ENCODE measurements around the gene PLEKHN1. TPM values are rescaled to one million over a fixed set of nuclear protein-coding genes. Genes with fewer than 3 reads are reported as not detected.

Gene PLEKHN1
- polyA plus RNA-seq, 3 donors from 2014 or later: 0.14 to 2.2 (median 0.68) TPM

GRCh38 chr1:954927-955326 is 11.4 kb upstream of the PLEKHN1 start:
- Mint-ChIP-seq H3K9me3 (no peaks in the 10 kb centered on the region), H3K27ac (no peak overlapping the region), H3K4me1 (peaks cover 18 to 28% of the 10 kb centered on the region in 2 donors), H3K4me3 (no peak overlapping the region), H3K27me3 (ENCODE audit: low read depth in 3 of 3) (peaks cover 4 to 12% (median 6%) of the 10 kb centered on the region in 3 donors), H3K36me3 (peaks cover 13 to 28% (median 18%) of the 10 kb centered on the region in 3 donors)
- DNase-seq: no peak

- Mint-ChIP-seq H3K4me1 (peaks cover 23 to 28% of the 10 kb centered on the region in 2 donors), H3K27me3 (ENCODE audit: low read depth in 3 of 3) (peaks cover 4 to 12% (median 6%) of the 10 kb centered on the region in 3 donors), H3K9me3 (no peaks in the 10 kb centered on the region), H3K27ac (no peak overlapping the region), H3K36me3 (peaks cover 9 to 23% (median 12%) of the 10 kb centered on the region in 3 donors), H3K4me3 (no peak overlapping the region)
- DNase-seq: no peak
Observed at GRCh38 chr1:955474-955873, 10.8 kb upstream of the PLEKHN1 start.

- H3K9me3 Mint-ChIP-seq: no peaks in the 10 kb centered on the region
- peak overlapping the region in 1 of 6 donors; percentile 36 for H3K27ac Mint-ChIP-seq
- H3K4me3 Mint-ChIP-seq: no peak overlapping the region
- H3K4me1 Mint-ChIP-seq: peaks cover 23 to 28% of the 10 kb centered on the region in 2 donors
- H3K36me3 Mint-ChIP-seq: peaks cover 5 to 16% (median 7%) of the 10 kb centered on the region in 3 donors
- H3K27me3 Mint-ChIP-seq (ENCODE audit: low read depth in 3 of 3): peaks cover 4 to 12% (median 6%) of the 10 kb centered on the region in 3 donors
- DNase-seq: no peak
Observed at GRCh38 chr1:956636-957035, 9.6 kb upstream of the PLEKHN1 start.

GRCh38 chr1:958823-959730 is 7.2 kb upstream of the PLEKHN1 start, which contains the start of gene NOC2L:
Gene NOC2L (minus strand): TSS chr1:959256. CDS start chr1:959240, 16 bp downstream.
- Mint-ChIP-seq H3K27ac (peak within 1 kb of the TSS; percentile 65 to 89 (median 71)), H3K36me3 (peaks cover 5 to 14% (median 7%) of the 10 kb centered on the region in 3 donors), H3K4me3 (peak within 1 kb of the TSS; percentile 88 to 95 (median 92)), H3K27me3 (ENCODE audit: low read depth in 3 of 3) (peaks cover 4 to 12% (median 6%) of the 10 kb centered on the region in 3 donors), H3K9me3 (no peaks in the 10 kb centered on the region), H3K4me1 (peaks cover 25 to 28% of the 10 kb centered on the region in 2 donors)
- peak; percentile 89 to 93 (median 91) for DNase-seq

- H3K4me1 Mint-ChIP-seq: peaks cover 25 to 28% of the 10 kb centered on the region in 2 donors
- peak overlapping the region in 2 of 6 donors; percentile 78 to 80 for H3K27ac Mint-ChIP-seq
- no peak for DNase-seq
- peak overlapping the region; percentile 74 to 95 (median 91) for H3K4me3 Mint-ChIP-seq
- peaks cover 4 to 12% (median 6%) of the 10 kb centered on the region in 3 donors for H3K27me3 Mint-ChIP-seq (ENCODE audit: low read depth in 3 of 3)
- peaks cover 5 to 7% (median 6%) of the 10 kb centered on the region in 3 donors for H3K36me3 Mint-ChIP-seq
- H3K9me3 Mint-ChIP-seq: no peaks in the 10 kb centered on the region
Observed at GRCh38 chr1:959731-960362, 6.4 kb upstream of the PLEKHN1 start.

- H3K4me3 Mint-ChIP-seq: peak within 1 kb of the TSS; percentile 74 to 95 (median 91)
- H3K36me3 Mint-ChIP-seq: peaks cover 0 to 3% (median under 1%) of the 10 kb centered on the region in 3 donors
- peaks cover 23 to 25% of the 10 kb centered on the region in 2 donors for H3K4me1 Mint-ChIP-seq
- peaks cover 4 to 12% (median 6%) of the 10 kb centered on the region in 3 donors for H3K27me3 Mint-ChIP-seq (ENCODE audit: low read depth in 3 of 3)
- H3K9me3 Mint-ChIP-seq: no peaks in the 10 kb centered on the region
- H3K27ac Mint-ChIP-seq: peak within 1 kb of the TSS in 3 of 6 donors; percentile 69 to 80 (median 78)
- peak; percentile 69 to 71 (median 71) for DNase-seq
Observed at GRCh38 chr1:960363-961131, 5.7 kb upstream of the PLEKHN1 start, which contains the start of gene KLHL17. Gene KLHL17 (plus strand): TSS chr1:960584. CDS start chr1:960694, 110 bp downstream.

GRCh38 chr1:961132-961669 is 5.1 kb upstream of the PLEKHN1 start:
- Mint-ChIP-seq H3K27ac (no peak overlapping the region), H3K4me3 (peak overlapping the region in 3 of 5 donors; percentile 50 to 68 (median 66)), H3K27me3 (ENCODE audit: low read depth in 3 of 3) (peaks cover 4 to 12% (median 6%) of the 10 kb centered on the region in 3 donors), H3K9me3 (no peaks in the 10 kb centered on the region), H3K36me3 (peaks cover 0 to 3% (median 0%) of the 10 kb centered on the region in 3 donors), H3K4me1 (peaks cover 22 to 25% of the 10 kb centered on the region in 2 donors)
- no peak for DNase-seq

- H3K9me3 Mint-ChIP-seq: no peaks in the 10 kb centered on the region
- peaks cover 13 to 20% of the 10 kb centered on the region in 2 donors for H3K4me1 Mint-ChIP-seq
- H3K27me3 Mint-ChIP-seq (ENCODE audit: low read depth in 3 of 3): peaks cover 4 to 9% (median 8%) of the 10 kb centered on the region in 3 donors
- H3K36me3 Mint-ChIP-seq: peaks cover 0 to 3% (median 0%) of the 10 kb centered on the region in 3 donors
- H3K27ac Mint-ChIP-seq: no peak overlapping the region
- no peak for DNase-seq
- peak overlapping the region; percentile 35 to 68 (median 63) for H3K4me3 Mint-ChIP-seq
Observed at GRCh38 chr1:962381-963300, 3.6 kb upstream of the PLEKHN1 start.

- H3K27ac Mint-ChIP-seq: no peak overlapping the region
- H3K4me1 Mint-ChIP-seq: peaks cover 8 to 15% of the 10 kb centered on the region in 2 donors
- no peak overlapping the region for H3K4me3 Mint-ChIP-seq
- H3K36me3 Mint-ChIP-seq: peaks cover 0 to 3% (median 0%) of the 10 kb centered on the region in 3 donors
- DNase-seq: no peak
- H3K9me3 Mint-ChIP-seq: no peaks in the 10 kb centered on the region
- peaks cover 4 to 9% (median 8%) of the 10 kb centered on the region in 3 donors for H3K27me3 Mint-ChIP-seq (ENCODE audit: low read depth in 3 of 3)
Observed at GRCh38 chr1:963301-963651, 3.0 kb upstream of the PLEKHN1 start.

- Mint-ChIP-seq H3K27me3 (ENCODE audit: low read depth in 3 of 3) (peaks cover 2 to 4% (median 3%) of the 10 kb centered on the region in 3 donors), H3K9me3 (no peaks in the 10 kb centered on the region), H3K27ac (no peak overlapping the region), H3K4me3 (no peak overlapping the region), H3K36me3 (peaks cover 0 to 3% (median 0%) of the 10 kb centered on the region in 3 donors), H3K4me1 (peaks cover 1 to 10% of the 10 kb centered on the region in 2 donors)
- no peak for DNase-seq
Observed at GRCh38 chr1:963746-964525, 2.3 kb upstream of the PLEKHN1 start.

GRCh38 chr1:964691-965525 is 1.4 kb upstream of the PLEKHN1 start:
- H3K27ac Mint-ChIP-seq: no peak overlapping the region

More at GRCh38 chr1:964691-965525, 1.4 kb upstream of the PLEKHN1 start:
- DNase-seq: no peak
- Mint-ChIP-seq H3K4me1 (peaks cover 0 to 9% of the 10 kb centered on the region in 2 donors), H3K9me3 (no peaks in the 10 kb centered on the region), H3K4me3 (peak overlapping the region in 4 of 5 donors; percentile 13 to 73 (median 50)), H3K27me3 (ENCODE audit: low read depth in 3 of 3) (peaks cover 0 to 2% (median 0%) of the 10 kb centered on the region in 3 donors), H3K36me3 (peaks cover 0 to 3% (median 0%) of the 10 kb centered on the region in 3 donors)

Measured in immature natural killer cell (primary cell).